Epithelial cell of esophagus (primary cell): Measurements from ENCODE around the gene GRIN2A.

ENCODE experiments used
- DNase-seq: peaks from one replicate; pipeline ENCODE4 v3.0.0; 2010; ENCODE audit warnings: low read depth
- H3K4me3 ChIP-seq: 2 replicates; pipeline ENCODE4 v1.5.1; 2011; ENCODE audit warnings: mild to moderate bottlenecking, low read length, control low read depth
- TF ChIP-seq, protein P1 (sequence below): IDR thresholded peaks from 2 replicates; pipeline ENCODE4 v1.5.1; 2011; ENCODE audit warnings: low read depth, mild to moderate bottlenecking, low read length, control low read depth, inconsistent platforms; ENCODE audit not compliant: insufficient read depth; ENCODE audit errors: missing control alignments

GRIN2A gene

DNA sequence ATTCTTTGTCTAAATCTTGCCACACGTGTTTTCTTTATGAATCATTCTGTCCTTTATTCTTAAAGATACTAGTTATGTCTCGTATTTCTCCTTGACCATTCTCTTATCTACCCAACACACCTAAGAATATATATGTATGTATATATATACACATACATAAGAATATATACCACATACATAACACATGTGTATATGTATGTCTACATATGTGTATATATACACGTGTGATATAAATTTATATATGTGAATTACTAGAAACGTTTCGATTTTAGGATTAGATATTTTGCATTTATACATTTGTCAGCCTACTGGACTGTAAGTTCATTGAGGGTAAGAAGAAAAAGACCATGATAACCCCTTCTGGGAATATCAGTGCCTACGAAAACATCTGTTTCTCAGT lies 388.6 kb downstream of the GRIN2A start:
- TF ChIP-seq, protein P1, sequence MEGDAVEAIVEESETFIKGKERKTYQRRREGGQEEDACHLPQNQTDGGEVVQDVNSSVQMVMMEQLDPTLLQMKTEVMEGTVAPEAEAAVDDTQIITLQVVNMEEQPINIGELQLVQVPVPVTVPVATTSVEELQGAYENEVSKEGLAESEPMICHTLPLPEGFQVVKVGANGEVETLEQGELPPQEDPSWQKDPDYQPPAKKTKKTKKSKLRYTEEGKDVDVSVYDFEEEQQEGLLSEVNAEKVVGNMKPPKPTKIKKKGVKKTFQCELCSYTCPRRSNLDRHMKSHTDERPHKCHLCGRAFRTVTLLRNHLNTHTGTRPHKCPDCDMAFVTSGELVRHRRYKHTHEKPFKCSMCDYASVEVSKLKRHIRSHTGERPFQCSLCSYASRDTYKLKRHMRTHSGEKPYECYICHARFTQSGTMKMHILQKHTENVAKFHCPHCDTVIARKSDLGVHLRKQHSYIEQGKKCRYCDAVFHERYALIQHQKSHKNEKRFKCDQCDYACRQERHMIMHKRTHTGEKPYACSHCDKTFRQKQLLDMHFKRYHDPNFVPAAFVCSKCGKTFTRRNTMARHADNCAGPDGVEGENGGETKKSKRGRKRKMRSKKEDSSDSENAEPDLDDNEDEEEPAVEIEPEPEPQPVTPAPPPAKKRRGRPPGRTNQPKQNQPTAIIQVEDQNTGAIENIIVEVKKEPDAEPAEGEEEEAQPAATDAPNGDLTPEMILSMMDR, result no peak
- H3K4me3 ChIP-seq, result no peak overlapping the region
- DNase-seq, result no peak

DNA sequence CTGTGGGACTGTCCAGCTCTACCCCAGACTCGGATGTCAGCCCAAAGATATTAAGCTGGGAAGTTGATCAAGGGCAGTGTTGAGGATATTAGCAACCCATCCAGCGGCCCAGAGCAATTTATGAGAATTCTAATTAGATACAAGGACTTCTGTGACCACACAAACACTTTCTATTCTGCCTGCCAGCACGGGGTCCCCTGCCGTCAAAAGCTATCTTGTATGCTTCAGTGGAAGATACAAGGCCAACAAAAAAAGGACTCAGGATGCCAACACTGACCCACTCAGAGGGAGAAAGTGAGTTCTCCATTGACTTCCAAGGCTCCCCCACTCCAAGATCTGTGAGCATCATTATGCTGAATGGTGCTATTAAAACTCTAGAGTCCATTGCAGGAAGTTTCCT lies 390.7 kb downstream of the GRIN2A start:
- no peak overlapping the region for H3K4me3 ChIP-seq
- TF ChIP-seq, protein P1, result no peak
- no peak for DNase-seq

DNA sequence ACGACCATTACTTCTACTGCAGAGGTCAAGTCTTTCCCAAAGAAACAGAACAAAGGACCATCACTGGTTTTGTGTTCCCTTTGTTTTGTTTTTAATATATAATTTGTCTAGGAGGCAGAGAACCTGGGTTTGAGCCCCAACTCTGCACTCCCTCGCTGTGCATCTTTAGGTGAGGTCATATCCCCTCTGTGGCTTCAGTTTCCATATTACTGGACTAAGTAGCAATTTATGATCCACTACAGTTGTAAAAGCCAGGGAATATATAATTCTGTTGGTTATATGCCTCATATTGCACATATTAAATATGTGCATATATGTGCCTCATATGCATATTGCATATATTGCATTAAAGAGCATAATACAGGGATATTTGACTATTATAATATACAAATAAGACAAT lies 392.0 kb downstream of the GRIN2A start:
- H3K4me3 ChIP-seq, result no peak overlapping the region
- TF ChIP-seq, protein P1, result no peak
- DNase-seq, result no peak

DNA sequence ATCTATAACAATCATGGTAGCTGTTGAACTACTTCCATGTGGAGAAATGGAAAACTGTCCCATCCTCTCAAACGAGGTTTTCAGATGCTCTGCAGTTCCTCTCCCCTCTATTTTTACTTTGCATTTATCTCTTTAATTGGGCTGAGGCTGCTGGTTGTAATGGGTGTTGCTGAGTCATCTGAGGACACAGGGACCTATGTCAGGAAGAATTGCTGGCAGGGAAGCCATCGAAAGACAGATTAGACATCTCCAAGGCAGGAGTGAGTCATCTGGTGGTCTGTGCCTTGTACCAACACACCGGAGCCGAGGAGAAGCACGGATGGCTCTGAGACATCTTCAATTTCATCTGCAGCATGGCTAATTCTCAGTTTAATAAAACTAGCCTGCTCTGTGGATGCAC lies 394.5 kb downstream of the GRIN2A start:
- H3K4me3 ChIP-seq, result no peak overlapping the region
- no peak for DNase-seq
- TF ChIP-seq, protein P1, result no peak

DNA sequence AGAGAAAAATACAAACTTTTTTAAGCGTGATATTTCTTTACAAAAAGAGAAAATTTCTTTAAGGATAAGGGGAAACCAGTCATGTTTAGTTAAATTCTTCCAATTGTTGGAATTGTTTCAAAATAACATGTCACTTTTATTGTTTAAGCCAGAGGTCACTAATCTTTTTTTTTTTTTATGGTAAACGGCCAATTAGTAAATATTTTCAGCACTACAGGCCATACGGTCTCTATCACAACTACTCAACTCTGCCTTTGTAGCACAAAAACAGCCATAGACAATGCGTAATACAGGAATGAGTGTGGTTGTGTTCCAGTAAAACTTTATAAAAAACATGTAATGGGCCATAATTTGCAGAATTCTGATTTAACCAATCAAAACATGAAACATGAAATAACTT lies 401.4 kb downstream of the GRIN2A start:
- TF ChIP-seq, protein P1, result no peak
- no peak overlapping the region for H3K4me3 ChIP-seq
- no peak for DNase-seq

DNA sequence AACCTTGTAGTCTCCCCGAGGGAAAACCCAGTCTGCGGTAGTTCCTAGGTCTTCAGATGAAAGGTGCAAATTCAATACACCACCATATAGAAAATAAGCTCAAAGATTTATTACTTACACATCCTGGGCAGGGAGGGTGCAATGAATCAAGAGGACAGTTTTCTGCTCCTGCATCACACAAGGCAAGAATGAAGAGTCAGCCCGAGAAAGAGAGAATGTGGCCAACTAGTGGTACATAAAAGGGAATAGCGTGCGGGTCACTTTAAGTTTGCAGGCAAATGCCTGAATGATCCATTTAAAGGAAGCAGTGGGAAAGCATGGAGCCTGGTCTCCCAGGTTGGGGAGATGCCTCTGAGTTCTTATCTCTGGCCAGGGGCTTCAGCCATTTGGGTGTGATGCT lies 403.4 kb downstream of the GRIN2A start:
- DNase-seq, result no peak
- TF ChIP-seq, protein P1, result no peak
- H3K4me3 ChIP-seq, result no peak overlapping the region

DNA sequence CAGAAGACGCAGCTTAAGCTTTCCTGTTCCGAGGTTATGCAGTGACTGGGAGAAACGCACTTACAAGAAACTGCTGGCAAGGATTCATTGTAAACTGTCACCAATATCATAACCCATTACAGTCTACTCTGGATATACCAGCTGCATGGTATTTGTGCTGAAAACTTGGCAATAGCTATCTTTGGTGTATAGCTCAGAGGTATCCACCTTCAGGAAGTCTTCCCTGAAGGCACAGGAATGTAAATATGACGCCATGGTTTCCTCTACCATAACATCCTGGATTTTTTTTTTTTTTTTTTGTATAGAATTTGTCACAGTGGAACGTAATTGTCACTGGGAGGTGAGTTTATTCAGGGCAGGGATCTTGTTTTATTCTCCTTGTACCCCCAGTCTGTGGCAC lies 406.2 kb downstream of the GRIN2A start:
- TF ChIP-seq, protein P1, result no peak
- no peak for DNase-seq
- H3K4me3 ChIP-seq, result no peak overlapping the region
